GM20000 (cell line): ENCODE measurements around the gene GLT1D1.

Experiments
- DNase-seq: peaks from one replicate; pipeline ENCODE4 v3.0.0; 2012; ENCODE audit warnings: low spot score
- CTCF ChIP-seq: IDR thresholded peaks from 2 replicates; pipeline ENCODE4 v1.5.1; 2012; ENCODE audit warnings: mild to moderate bottlenecking, control low read depth; ENCODE audit errors: extremely low read depth, missing control alignments

The GLT1D1 gene

GRCh38 chr12:128816643-128816920 is 36.7 kb upstream of the GLT1D1 start:
- no peak for DNase-seq
- TF ChIP-seq CTCF = no peak

- no peak for TF ChIP-seq CTCF
- DNase-seq = peak; percentile 57
These were observed 35.9 kb upstream of the GLT1D1 start for GRCh38 chr12:128817111-128818015.

- no peak for TF ChIP-seq CTCF
- peak; percentile 60 for DNase-seq
These were observed 34.9 kb upstream of the GLT1D1 start for GRCh38 chr12:128818065-128819022.

- no peak for DNase-seq
- no peak for TF ChIP-seq CTCF
These were observed 33.8 kb upstream of the GLT1D1 start for GRCh38 chr12:128819293-128820144.

GRCh38 chr12:128820253-128820652 is 33.0 kb upstream of the GLT1D1 start:
- no peak for DNase-seq
- TF ChIP-seq CTCF = no peak

GRCh38 chr12:128820723-128821432 is 32.4 kb upstream of the GLT1D1 start:
- DNase-seq = peak; percentile 84

More at GRCh38 chr12:128820723-128821432, 32.4 kb upstream of the GLT1D1 start:
- no peak for TF ChIP-seq CTCF
